SK-N-MC (cell line): ENCODE results near the gene CDC42EP1.

Experiments
- EZH2 ChIP-seq: fragments of 200-600 bp; sonication (generic); IDR thresholded peaks from one replicate; pipeline ENCODE4 v1.6.1; 2017; ENCODE audit warnings: antibody characterized with exemption
- POLR2AphosphoS5 ChIP-seq: IDR thresholded peaks from 2 replicates; pipeline ENCODE4 v1.6.1; 2012; ENCODE audit warnings: mild to moderate bottlenecking, low read depth, low read length, borderline replicate concordance

- no peak for TF ChIP-seq POLR2AphosphoS5
- TF ChIP-seq EZH2 = no peak
Measured at GRCh38 chr22:37561212-37562048, 1.1 kb downstream of the CDC42EP1 start.
